Neural progenitor cell (in vitro differentiated cells): ENCODE results near the gene SERPINH1. TPM values are rescaled to one million over a fixed set of nuclear protein-coding genes. Genes with fewer than 3 reads are reported as not detected.
A peak's percentile ranks its signal among the peaks of the same experiment; 100 is the strongest.

ENCODE experiments used
- DNase-seq: peaks from one replicate; pipeline ENCODE4 v3.0.0-alpha.2; 2016; ENCODE audit warnings: low spot score
- H2AFZ ChIP-seq: fragments of 200-600 bp; sonication (generic); replicated peaks from 2 replicates; pipeline ENCODE4 v1.6.1; 2016; ENCODE audit warnings: antibody characterized with exemption
- H3F3A ChIP-seq: fragments of 200-600 bp; sonication (generic); 2 replicates; pipeline ENCODE4 v1.6.1; 2016; ENCODE audit warnings: antibody characterized with exemption, low read depth
- H3K27ac ChIP-seq: fragments of 200-600 bp; sonication (generic); 2 replicates; pipeline ENCODE4 v1.5.1; 2016; ENCODE audit warnings: mild to moderate bottlenecking
- H3K27me3 ChIP-seq: fragments of 200-600 bp; sonication (generic); 2 replicates; pipeline ENCODE4 v1.6.1; 2016; ENCODE audit warnings: mild to moderate bottlenecking, moderate library complexity
- H3K36me3 ChIP-seq: fragments of 200-600 bp; sonication (generic); 2 replicates; pipeline ENCODE4 v1.5.1; 2016
- H3K4me1 ChIP-seq: fragments of 200-600 bp; sonication (generic); 2 replicates; pipeline ENCODE4 v1.6.1; 2016; ENCODE audit warnings: mixed run types
- H3K4me2 ChIP-seq: fragments of 200-600 bp; sonication (generic); 2 replicates; pipeline ENCODE4 v1.6.1; 2016
- H3K4me3 ChIP-seq: fragments of 200-600 bp; sonication (generic); 2 replicates; pipeline ENCODE4 v1.5.1; 2016
- H3K79me2 ChIP-seq: fragments of 200-600 bp; sonication (generic); 2 replicates; pipeline ENCODE4 v1.6.1; 2016; ENCODE audit warnings: low read depth
- H3K9ac ChIP-seq: fragments of 200-600 bp; sonication (generic); 2 replicates; pipeline ENCODE4 v1.6.1; 2016
- H3K9me3 ChIP-seq: fragments of 200-600 bp; sonication (generic); 2 replicates; pipeline ENCODE4 v1.5.1; 2016; ENCODE audit warnings: low read depth
- H4K20me1 ChIP-seq: fragments of 200-600 bp; sonication (generic); 2 replicates; pipeline ENCODE4 v1.6.1; 2016; ENCODE audit warnings: low read depth
- H3K27ac Mint-ChIP-seq: 3 replicates; pipeline ENCODE4 v1.8.0; 2021; ENCODE audit warnings: mixed read lengths
- H3K27me3 Mint-ChIP-seq: 2 replicates; pipeline ENCODE4 v1.8.0; 2022; ENCODE audit warnings: low read depth, mild to moderate bottlenecking, inconsistent platforms, moderate library complexity, mixed read lengths; ENCODE audit not compliant: insufficient read depth
- H3K36me3 Mint-ChIP-seq: 3 replicates; pipeline ENCODE4 v1.8.0; 2021; ENCODE audit warnings: mixed read lengths
- H3K4me1 Mint-ChIP-seq: 3 replicates; pipeline ENCODE4 v1.8.0; 2021; ENCODE audit warnings: mixed read lengths
- H3K4me3 Mint-ChIP-seq: 3 replicates; pipeline ENCODE4 v1.8.0; 2021; ENCODE audit warnings: mild to moderate bottlenecking, moderate library complexity, mixed read lengths
- H3K9me3 Mint-ChIP-seq: 3 replicates; pipeline ENCODE4 v1.8.0; 2020; ENCODE audit warnings: mixed read lengths
- EZH2 ChIP-seq: fragments of 200-600 bp; sonication (generic); IDR thresholded peaks from 2 replicates; pipeline ENCODE4 v1.6.1; 2017; ENCODE audit warnings: antibody characterized with exemption, mild to moderate bottlenecking, moderate library complexity
- EZH2phosphoT487 ChIP-seq: fragments of 200-600 bp; sonication (generic); IDR thresholded peaks from 2 replicates; pipeline ENCODE4 v1.6.1; 2017; ENCODE audit warnings: antibody characterized with exemption
- total RNA-seq: library from RNA; depleted of rRNA; stranded (reverse); fragments of >200 nt; gene quantifications from 2 replicates; pipeline ENCODE4 v1.2.3, GENCODE V29; 2015; ENCODE audit warnings: low replicate concordance
- TF ChIP-seq, protein P1 (sequence below): fragments of 200-600 bp; sonication (generic); IDR thresholded peaks from 2 replicates; pipeline ENCODE4 v1.5.1; 2017; ENCODE audit warnings: antibody characterized with exemption, mild to moderate bottlenecking

SERPINH1 gene
- total RNA-seq, 1 donor from 2014 or later, result 219 TPM

DNA sequence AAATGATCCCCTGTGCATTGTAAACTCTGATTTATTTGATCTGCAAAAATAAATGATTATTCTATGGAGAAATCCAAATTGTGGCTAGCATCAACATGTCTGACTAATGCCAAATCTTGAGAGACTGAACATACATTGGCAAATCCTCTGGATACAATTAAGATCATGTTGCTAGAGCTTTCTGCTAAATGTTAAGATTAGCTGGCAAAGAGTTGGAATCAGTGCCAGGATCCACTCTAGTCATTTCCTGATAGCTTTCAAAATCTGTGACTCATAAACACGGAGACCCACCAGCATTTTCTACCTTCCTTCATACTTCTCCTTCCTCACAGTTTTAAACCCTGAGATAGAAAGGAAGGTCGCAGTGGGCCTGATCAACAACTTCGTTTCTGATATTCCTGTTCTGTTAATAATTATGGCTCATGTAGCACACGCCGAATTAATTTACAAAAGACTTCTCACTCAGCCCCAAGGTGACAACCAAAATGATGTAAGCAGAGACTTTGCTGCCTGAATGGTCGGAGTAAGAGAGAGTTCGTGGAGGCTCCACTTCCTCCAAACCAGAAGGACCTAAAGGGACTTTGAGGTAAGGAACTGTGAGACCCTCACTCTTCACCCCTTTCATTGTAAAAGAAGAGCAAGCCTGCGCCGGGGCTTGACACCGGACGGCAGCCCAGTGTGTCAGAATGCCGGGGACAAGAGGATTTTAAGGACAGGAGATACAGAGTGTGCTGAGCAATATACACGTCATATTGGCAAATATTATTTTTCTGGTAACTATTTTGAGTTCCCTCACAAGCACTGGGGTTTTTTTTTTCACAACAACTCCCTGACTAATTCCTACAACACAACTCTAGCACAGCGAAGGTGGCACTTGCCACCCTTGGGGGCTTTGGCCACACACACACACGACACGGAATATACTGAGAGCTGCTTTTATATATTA lies 42.0 kb downstream of the SERPINH1 start:
- Histone ChIP-seq H4K20me1 (no peaks in the 10 kb centered on the region), H3K79me2 (no peaks in the 10 kb centered on the region), H3K4me3 (no peak overlapping the region), H2AFZ (no peak overlapping the region), H3K27ac (no peak overlapping the region), H3K27me3 (no peaks in the 10 kb centered on the region), H3K9me3 (no peaks in the 10 kb centered on the region), H3K4me1 (no peaks in the 10 kb centered on the region), H3K4me2 (no peak overlapping the region), H3F3A (no peaks in the 10 kb centered on the region), H3K9ac (no peak overlapping the region), H3K36me3 (no peaks in the 10 kb centered on the region)
- Mint-ChIP-seq H3K27ac (no peak overlapping the region), H3K4me3 (no peak overlapping the region), H3K27me3 (peaks cover 6% of the 10 kb centered on the region), H3K36me3 (peaks cover 43% of the 10 kb centered on the region), H3K4me1 (no peaks in the 10 kb centered on the region), H3K9me3 (no peaks in the 10 kb centered on the region)
- TF ChIP-seq EZH2phosphoT487 (no peak), EZH2 (no peak)
- TF ChIP-seq, protein P1, sequence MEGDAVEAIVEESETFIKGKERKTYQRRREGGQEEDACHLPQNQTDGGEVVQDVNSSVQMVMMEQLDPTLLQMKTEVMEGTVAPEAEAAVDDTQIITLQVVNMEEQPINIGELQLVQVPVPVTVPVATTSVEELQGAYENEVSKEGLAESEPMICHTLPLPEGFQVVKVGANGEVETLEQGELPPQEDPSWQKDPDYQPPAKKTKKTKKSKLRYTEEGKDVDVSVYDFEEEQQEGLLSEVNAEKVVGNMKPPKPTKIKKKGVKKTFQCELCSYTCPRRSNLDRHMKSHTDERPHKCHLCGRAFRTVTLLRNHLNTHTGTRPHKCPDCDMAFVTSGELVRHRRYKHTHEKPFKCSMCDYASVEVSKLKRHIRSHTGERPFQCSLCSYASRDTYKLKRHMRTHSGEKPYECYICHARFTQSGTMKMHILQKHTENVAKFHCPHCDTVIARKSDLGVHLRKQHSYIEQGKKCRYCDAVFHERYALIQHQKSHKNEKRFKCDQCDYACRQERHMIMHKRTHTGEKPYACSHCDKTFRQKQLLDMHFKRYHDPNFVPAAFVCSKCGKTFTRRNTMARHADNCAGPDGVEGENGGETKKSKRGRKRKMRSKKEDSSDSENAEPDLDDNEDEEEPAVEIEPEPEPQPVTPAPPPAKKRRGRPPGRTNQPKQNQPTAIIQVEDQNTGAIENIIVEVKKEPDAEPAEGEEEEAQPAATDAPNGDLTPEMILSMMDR, result no peak
- no peak for DNase-seq

DNA sequence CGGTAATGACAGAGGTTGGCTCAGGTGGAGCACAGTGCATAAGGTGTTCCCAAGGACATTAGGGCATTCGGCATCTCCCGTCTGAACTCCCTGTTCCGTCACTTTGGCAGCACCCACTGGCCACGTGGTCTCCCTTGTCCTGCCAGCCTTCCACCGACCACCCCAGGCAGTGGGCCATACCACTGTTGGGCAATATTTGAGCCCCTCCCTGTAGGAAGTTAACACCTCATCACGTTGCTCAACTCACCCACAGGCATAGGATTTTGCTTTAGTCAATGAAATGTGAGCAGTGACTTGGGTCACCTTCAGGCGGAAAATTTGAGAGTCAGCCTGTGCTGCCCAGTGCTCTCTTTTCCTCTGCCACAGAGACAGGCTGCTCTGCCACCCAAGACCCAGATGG lies 44.0 kb downstream of the SERPINH1 start:
- Histone ChIP-seq H4K20me1 (no peaks in the 10 kb centered on the region), H3F3A (no peaks in the 10 kb centered on the region), H3K79me2 (no peaks in the 10 kb centered on the region), H2AFZ (no peak overlapping the region), H3K9ac (no peak overlapping the region), H3K27me3 (no peaks in the 10 kb centered on the region), H3K4me1 (no peaks in the 10 kb centered on the region), H3K36me3 (no peaks in the 10 kb centered on the region), H3K4me3 (no peak overlapping the region), H3K27ac (no peak overlapping the region), H3K4me2 (no peak overlapping the region), H3K9me3 (no peaks in the 10 kb centered on the region)
- Mint-ChIP-seq H3K27ac (no peak overlapping the region), H3K36me3 (peaks cover 48% of the 10 kb centered on the region), H3K27me3 (peaks cover 6% of the 10 kb centered on the region), H3K4me1 (peaks cover 4% of the 10 kb centered on the region), H3K9me3 (peaks cover 2% of the 10 kb centered on the region), H3K4me3 (no peak overlapping the region)
- DNase-seq, result no peak
- TF ChIP-seq, protein P1, result no peak
- no peak for TF ChIP-seq EZH2
- no peak for TF ChIP-seq EZH2phosphoT487

DNA sequence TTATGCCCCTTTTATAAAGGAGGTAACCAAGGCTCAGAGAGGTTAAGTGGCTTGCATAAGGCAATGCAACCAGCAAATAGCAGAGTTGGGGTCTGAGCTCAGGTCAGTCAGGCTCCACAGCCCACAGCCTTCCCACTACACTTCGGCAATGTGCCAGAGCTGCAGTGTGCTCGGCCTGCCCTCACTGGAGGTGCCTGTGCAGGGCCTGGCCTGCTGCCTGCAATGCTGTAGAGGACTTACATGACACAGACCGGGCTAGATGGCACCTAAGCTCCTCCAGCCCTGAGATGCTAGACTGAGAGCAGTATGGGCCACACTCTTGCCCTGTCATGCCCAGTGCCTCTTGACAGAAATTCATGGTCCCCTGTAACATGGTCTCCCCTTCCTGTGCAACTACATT lies 49.8 kb downstream of the SERPINH1 start:
- Histone ChIP-seq H3K79me2 (no peaks in the 10 kb centered on the region), H3K9ac (no peak overlapping the region), H3K9me3 (no peaks in the 10 kb centered on the region), H3F3A (no peaks in the 10 kb centered on the region), H3K36me3 (no peaks in the 10 kb centered on the region), H3K4me1 (peaks cover 16% of the 10 kb centered on the region), H3K27me3 (no peaks in the 10 kb centered on the region), H4K20me1 (no peaks in the 10 kb centered on the region), H3K4me2 (no peak overlapping the region), H3K27ac (no peak overlapping the region), H2AFZ (no peak overlapping the region), H3K4me3 (no peak overlapping the region)
- Mint-ChIP-seq H3K27me3 (no peaks in the 10 kb centered on the region), H3K9me3 (peaks cover 5% of the 10 kb centered on the region), H3K36me3 (peaks cover 23% of the 10 kb centered on the region), H3K4me1 (peaks cover 44% of the 10 kb centered on the region), H3K27ac (peak overlapping the region; percentile 78), H3K4me3 (no peak overlapping the region)
- no peak for DNase-seq
- TF ChIP-seq, protein P1, result no peak
- no peak for TF ChIP-seq EZH2phosphoT487
- no peak for TF ChIP-seq EZH2
